Peyer's patch (tissue), 4 donors: ENCODE measurements around the gene COG5. TPM values are rescaled to one million over a fixed set of nuclear protein-coding genes. Genes with fewer than 3 reads are reported as not detected.

Source experiments
- DNase-seq, 3 donors: peaks; one replicate each; pipeline ENCODE4 v3.0.0-alpha.2; 2017 to 2019
- H3K27ac ChIP-seq, 4 donors: fragments of 200-600 bp; sonication (generic); one replicate each; pipeline ENCODE4 v1.5.1; 2016 to 2019
- H3K27me3 ChIP-seq, 2 donors: fragments of 200-600 bp; sonication (generic); one replicate each; pipeline ENCODE4 v1.5.1; 2019
- H3K36me3 ChIP-seq, 3 donors: fragments of 200-600 bp; sonication (generic); one replicate each; pipeline ENCODE4 v1.5.1; 2016 to 2019
- H3K4me1 ChIP-seq, 4 donors: fragments of 200-600 bp; sonication (generic); one replicate each; pipeline ENCODE4 v1.5.1; 2016 to 2019
- H3K4me3 ChIP-seq, 4 donors: fragments of 200-600 bp; sonication (generic); 1 replicate in 3 of 4; 2 replicates in 1 of 4; pipeline ENCODE4 v1.5.1; 2016 to 2019; ENCODE audit warnings: mild to moderate bottlenecking in 1 of 4
- H3K9me3 ChIP-seq, 4 donors: fragments of 200-600 bp; sonication (generic); one replicate each; pipeline ENCODE4 v1.5.1; 2016 to 2019; ENCODE audit warnings: mild to moderate bottlenecking in 1 of 4
- POLR2A ChIP-seq, 2 donors: fragments of 450-650 bp; IDR thresholded peaks; one replicate each; pipeline ENCODE4 v1.5.1; 2017; ENCODE audit warnings: antibody characterized with exemption in 2 of 2, mild to moderate bottlenecking in 2 of 2, moderate library complexity in 2 of 2
- total RNA-seq, 4 donors: library from RNA; depleted of rRNA; stranded (reverse); fragments of >200 nt; gene quantifications; one replicate each; pipeline ENCODE4 v1.1.0, GENCODE V29; 2016
- TF ChIP-seq, protein P1 (sequence below), 6 experiments: fragments of 450-650 bp in 4 of 6; fragments of 200-600 bp in 2 of 6; sonication (generic) in 1 of 6; IDR thresholded peaks; one replicate each; pipeline ENCODE4 v1.5.1; 2017 to 2019; ENCODE audit warnings: antibody characterized with exemption in 6 of 6, mild to moderate bottlenecking in 3 of 6, moderate library complexity in 1 of 6

The COG5 gene
- total RNA-seq: 100 to 1,000 TPM in 1 of 4 donors, 10 to 100 TPM in 3; 31.1 to 175 (median 68.0) TPM

DNA sequence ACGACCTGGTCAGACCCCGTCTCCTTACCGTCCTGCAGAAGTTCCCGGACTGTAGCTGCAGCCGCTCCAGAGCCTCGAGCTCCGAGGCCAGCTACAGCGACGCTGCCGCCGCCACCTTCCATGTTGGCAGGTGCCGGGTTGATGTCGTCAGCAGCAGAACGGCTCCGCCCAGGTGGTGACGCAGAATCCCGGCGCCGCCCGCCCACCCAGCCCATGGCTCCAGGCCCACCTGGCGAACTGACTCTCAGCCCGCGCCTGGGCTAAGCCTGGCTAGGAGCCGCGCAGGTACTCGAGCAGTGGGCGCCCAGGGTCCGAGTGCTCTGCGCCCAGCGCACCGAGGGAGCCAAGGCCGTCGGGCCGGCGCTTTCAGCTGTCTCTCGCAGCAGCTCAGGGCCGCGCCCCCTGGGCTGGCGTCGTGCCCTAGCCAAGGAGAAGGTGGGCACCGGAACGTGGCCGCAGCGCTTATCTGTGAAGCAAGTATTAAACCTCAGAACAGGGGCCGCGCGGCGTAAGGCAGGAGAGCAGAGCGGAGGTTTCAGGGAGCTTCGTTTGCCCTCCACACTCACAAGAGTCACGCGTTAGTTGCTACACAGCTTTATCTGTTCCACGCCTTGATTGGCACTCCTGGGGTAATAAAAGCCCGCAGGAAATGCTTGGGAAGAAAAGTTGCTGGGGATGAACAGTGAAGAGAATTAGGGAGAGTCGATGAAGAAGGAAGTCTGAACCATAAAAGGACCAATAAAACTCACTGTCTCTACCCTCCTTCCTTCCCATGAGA is at the start of gene COG5, which contains the start of gene DUS4L:
COG5 (minus strand) TSS at position 146 of the 778 bp plus-strand sequence; CDS start at position 122, 24 bp downstream.
DUS4L (plus strand) TSS at position 197 of the 778 bp plus-strand sequence. CDS start 3,100 bp downstream, outside the sequence.
- no peaks in the 10 kb centered on the region for H3K9me3 ChIP-seq
- H3K4me1 ChIP-seq: peaks cover 0 to 28% (median 3%) of the 10 kb centered on the region in 4 donors
- peak within 1 kb of the TSS; percentile 86 to 94 (median 92) for H3K4me3 ChIP-seq
- H3K36me3 ChIP-seq: no peaks in the 10 kb centered on the region
- peak; percentile 76 to 93 (median 91) for DNase-seq
- H3K27ac ChIP-seq: peak within 1 kb of the TSS; percentile 93 to 97 (median 96)
- TF ChIP-seq POLR2A (IDR thresholded peaks at IDR 0.05): peak; percentile 33 to 70
- TF ChIP-seq, protein P1, sequence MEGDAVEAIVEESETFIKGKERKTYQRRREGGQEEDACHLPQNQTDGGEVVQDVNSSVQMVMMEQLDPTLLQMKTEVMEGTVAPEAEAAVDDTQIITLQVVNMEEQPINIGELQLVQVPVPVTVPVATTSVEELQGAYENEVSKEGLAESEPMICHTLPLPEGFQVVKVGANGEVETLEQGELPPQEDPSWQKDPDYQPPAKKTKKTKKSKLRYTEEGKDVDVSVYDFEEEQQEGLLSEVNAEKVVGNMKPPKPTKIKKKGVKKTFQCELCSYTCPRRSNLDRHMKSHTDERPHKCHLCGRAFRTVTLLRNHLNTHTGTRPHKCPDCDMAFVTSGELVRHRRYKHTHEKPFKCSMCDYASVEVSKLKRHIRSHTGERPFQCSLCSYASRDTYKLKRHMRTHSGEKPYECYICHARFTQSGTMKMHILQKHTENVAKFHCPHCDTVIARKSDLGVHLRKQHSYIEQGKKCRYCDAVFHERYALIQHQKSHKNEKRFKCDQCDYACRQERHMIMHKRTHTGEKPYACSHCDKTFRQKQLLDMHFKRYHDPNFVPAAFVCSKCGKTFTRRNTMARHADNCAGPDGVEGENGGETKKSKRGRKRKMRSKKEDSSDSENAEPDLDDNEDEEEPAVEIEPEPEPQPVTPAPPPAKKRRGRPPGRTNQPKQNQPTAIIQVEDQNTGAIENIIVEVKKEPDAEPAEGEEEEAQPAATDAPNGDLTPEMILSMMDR (IDR thresholded peaks at IDR 0.05): no peak
- H3K27me3 ChIP-seq: no peaks in the 10 kb centered on the region

DNA sequence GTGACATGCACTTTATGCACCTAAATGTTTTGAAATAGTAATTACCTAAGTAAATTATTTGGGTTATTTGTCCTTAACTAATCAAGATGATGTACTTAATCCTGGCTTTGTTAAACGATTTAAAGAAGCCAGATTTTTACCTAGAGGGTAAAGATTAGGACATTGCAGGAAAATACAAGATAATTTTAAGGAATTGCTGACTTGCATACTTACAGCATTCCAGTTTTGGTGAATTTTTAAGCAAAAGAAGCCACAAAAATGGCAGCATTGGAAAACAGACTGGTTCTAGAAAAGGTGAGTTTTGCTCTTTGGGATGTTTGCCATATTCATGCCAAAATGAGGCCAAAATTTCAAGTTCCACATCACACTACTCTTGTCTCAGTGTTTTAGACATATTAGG is 49.7 kb upstream of the COG5 start:
- H3K27me3 ChIP-seq: no peaks in the 10 kb centered on the region
- no peaks in the 10 kb centered on the region for H3K4me1 ChIP-seq
- no peaks in the 10 kb centered on the region for H3K9me3 ChIP-seq
- TF ChIP-seq, protein P1 (IDR thresholded peaks at IDR 0.05): no peak
- no peak for TF ChIP-seq POLR2A (IDR thresholded peaks at IDR 0.05)
- H3K27ac ChIP-seq: no peak overlapping the region
- H3K36me3 ChIP-seq: peaks cover 0 to 22% (median 0%) of the 10 kb centered on the region in 3 donors
- H3K4me3 ChIP-seq: no peak overlapping the region
- DNase-seq: no peak

DNA sequence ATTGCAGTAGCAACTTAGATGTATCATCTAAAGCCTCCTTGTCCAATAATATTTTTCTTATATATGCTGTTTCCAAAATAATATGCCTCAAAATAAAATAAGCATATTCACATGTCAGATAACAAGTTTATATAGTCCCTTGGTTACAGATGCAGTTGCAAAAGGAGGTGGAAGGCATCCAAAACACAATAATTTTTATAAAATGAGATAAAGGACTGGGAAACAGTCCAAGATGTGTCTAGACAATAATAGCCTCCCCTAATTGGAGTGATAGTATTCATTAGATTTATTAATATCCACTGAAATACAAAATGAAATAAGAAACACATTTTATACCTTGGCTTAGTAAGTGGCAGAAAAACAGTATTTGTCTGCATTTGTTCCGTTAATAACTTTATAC is 46.6 kb upstream of the COG5 start:
- H3K36me3 ChIP-seq: peaks cover 0 to 22% (median 0%) of the 10 kb centered on the region in 3 donors
- no peak for DNase-seq
- no peaks in the 10 kb centered on the region for H3K4me1 ChIP-seq
- no peak overlapping the region for H3K27ac ChIP-seq
- no peaks in the 10 kb centered on the region for H3K9me3 ChIP-seq
- TF ChIP-seq, protein P1 (IDR thresholded peaks at IDR 0.05): no peak
- TF ChIP-seq POLR2A (IDR thresholded peaks at IDR 0.05): no peak
- H3K4me3 ChIP-seq: no peak overlapping the region
- H3K27me3 ChIP-seq: no peaks in the 10 kb centered on the region

- TF ChIP-seq, protein P1 (IDR thresholded peaks at IDR 0.05): no peak
- no peak for TF ChIP-seq POLR2A (IDR thresholded peaks at IDR 0.05)
- Histone ChIP-seq H3K9me3 (no peaks in the 10 kb centered on the region), H3K4me1 (no peaks in the 10 kb centered on the region), H3K4me3 (no peak overlapping the region), H3K36me3 (peaks cover 0 to 18% (median 0%) of the 10 kb centered on the region in 3 donors), H3K27ac (no peak overlapping the region), H3K27me3 (no peaks in the 10 kb centered on the region)
- no peak for DNase-seq
Observed at GRCh38 chr7:107609811-107610261, 46.1 kb upstream of the COG5 start.

DNA sequence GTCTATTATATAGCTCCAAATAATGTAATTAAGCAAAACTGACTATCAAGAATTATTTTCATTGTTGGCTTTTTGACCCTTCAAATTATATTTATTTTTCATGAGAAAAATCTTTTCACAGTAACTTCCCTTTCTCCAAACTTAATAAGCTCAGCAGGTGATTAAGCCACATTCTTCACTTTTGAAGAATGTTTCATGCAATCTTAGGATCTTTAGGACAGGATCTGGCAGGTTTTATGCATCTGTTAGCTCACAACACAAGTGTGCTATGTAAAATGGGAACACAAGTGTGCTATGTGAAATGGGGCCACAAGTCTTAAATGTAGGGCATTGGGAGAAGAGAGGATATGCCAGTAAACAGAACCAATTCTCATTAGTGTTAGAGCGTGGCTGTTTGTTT is 42.6 kb upstream of the COG5 start:
- Histone ChIP-seq H3K4me1 (no peaks in the 10 kb centered on the region), H3K9me3 (no peaks in the 10 kb centered on the region), H3K4me3 (no peak overlapping the region), H3K36me3 (peaks cover 0 to 15% (median 0%) of the 10 kb centered on the region in 3 donors), H3K27ac (no peak overlapping the region), H3K27me3 (no peaks in the 10 kb centered on the region)
- no peak for DNase-seq
- no peak for TF ChIP-seq POLR2A (IDR thresholded peaks at IDR 0.05)
- TF ChIP-seq, protein P1 (IDR thresholded peaks at IDR 0.05): no peak
